Ramos (cell line): Measurements from ENCODE around the gene POU2AF2.
"Not testable (repeated sequence)": the region's sequence is repeated elsewhere in the genome, so short reads cannot be mapped to it uniquely, and the experiment has no call there.

Experiments used
- in situ Hi-C: fragments of 300-500 bp; cut with MboI; formaldehyde crosslinking; loops from one replicate; pipeline ENCODE4 v1.14.3; 2022; ENCODE audit warnings: low sequenced_read_pairs; ENCODE audit not compliant: unreplicated experiment

The POU2AF2 gene

DNA sequence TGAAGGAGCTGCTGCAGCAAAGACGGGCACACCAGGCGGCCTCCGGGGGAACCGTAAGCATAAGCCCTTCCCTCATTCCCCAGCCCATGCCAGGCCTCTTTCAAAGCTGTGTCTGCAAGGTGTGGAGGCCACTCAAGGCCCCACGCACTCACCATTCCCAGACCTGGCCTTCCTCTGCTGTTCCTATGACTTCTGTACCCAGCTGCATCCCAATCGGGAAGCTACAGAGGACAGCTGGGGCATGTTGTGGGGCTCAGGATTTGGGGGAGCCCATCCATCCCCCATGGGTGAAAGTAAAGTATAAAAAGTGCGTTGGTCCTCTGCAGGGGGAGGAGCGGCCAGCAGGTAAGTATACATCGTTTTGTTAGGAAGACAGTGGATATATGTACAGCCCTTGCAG lies 55.0 kb downstream of the POU2AF2 start:
- in situ Hi-C loops = no loop called here

DNA sequence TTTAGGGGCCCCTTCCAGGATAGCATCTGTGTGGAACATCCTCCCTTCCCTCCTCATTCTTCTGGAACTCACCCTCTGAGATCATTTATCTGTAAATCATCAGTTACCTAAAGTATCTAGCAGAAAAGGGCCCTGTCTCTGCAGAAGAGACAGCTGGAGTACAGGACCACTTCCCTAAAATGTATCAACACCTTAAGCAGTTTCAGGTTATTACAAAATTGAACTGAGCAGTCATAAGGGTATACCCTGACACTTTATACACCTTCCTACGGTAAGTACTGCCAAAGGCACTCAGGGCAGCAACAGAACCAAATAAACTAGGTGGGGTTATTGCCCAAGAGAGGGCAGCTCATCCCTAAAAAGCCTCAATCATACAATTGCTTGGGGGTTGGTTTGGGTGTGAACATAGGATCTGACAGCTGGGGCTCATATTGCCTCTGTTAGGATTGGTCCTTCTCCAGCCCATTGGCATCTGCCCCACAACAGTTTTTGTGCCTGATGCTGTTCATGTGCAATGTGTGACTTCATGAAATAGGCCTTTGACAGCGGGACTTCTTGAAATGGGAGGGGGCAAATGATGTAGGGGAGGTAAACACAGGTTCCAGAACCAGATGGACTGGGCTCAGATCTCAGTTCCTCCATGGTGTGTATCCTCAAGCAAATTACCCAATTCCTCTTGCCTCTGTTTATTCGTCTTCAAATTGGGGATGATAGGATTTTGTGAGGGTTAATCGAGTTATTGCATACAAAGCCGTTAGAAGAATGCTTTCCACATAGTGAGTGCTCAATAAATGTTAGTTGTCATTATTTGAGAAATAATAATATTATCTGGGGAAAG lies 55.7 kb downstream of the POU2AF2 start:
- in situ Hi-C loops = no loop called here

DNA sequence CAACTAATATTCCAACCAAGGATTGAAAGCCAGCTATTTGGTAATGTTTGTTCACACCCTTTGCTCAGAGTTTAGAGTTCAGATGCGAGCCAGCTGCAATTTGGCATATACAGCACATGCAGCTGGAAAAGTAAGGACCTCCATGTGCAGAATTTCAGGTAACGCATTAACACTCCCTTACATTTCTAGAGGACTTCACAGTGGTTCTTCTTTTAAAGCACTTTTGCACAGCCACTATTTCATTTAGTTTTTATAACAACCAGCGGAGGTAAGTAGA lies 56.3 kb downstream of the POU2AF2 start:
- in situ Hi-C loops = no loop called here

DNA sequence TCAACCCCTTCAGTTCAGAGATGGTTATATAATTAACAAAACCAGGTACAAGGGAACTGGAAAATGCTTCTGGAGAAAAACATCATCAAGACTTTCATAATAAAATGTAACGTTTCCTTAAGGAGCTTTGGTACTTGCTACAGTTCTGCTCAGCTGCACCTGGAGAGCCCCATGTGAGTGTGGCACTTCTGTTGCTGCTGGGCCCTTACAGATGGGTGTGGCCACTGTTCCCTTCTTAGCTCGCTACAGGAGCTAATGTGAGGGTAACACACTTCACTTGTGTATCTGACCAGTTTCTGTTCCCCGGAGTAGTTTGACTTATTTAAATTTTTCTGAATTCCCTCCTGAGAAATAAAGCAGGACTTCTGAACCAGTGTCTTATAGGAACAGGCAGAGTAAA lies 56.8 kb downstream of the POU2AF2 start:
- in situ Hi-C loops = no loop called here

DNA sequence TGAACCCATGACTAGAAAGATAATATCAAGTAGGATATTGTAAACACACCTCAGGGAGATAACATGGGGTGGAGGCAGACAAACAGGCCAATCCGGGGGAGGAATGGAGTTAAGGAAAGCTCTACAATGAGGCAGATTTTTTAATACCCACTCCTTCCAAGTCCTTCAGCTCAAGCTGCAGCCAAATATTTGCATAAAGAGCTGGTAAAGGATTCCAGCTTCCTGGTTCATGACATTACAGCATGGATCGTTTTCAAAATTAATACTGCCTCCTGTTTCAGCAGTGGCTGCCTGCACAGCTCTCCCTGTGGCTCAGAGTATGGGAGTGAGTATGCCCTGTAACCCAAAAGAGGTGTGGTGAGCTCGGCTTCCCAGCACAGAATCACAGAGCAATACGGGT lies 57.9 kb downstream of the POU2AF2 start:
- in situ Hi-C loops = no loop called here

DNA sequence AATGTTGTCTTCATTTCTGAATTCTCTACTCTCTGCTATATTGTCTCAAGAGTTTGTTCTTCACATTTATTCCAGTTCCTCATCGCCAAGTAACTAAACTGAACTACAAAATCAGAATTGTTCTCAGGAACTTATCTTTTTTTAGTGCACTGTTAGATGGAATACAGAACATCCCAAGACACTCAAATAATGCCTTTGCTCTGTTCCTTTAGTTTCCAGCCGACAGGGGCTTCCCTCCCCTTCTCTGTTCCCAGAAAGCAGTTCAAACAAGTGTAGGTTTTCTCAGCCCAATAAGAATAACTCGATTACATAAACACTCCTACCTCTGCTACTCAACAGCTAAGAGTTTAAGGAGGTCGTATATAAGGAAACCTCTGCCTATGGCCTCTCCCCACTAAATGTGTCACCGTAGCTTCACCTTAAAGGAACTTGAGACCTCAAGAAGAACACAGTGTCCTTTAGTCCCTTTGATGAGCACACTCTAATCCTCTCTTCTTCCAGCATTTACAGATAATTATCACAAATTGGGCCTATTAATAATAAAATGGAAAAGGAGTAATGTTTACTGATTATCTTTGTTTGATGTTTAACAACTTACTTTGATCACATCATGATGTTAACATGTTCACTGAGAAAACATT lies 59.8 kb downstream of the POU2AF2 start:
- in situ Hi-C loops = no loop called here

DNA sequence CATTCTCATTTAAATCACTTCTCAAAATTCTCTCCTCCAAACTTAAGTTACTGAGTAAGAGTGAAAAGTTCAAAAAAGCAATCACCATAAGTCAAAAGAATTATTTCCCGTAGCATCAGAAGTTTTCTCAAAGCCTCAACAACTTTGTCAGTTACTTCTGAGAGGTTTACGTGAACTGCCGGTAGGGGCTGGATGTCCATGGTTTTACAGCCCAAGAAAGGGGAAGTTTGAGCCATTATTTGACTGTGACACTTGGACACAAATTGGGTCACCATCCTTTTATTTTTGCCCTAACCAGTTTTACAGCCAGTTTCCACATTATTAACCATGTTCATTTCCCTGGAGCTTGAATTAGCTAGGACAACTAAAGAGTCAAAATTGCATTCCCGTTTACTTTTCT lies 60.4 kb downstream of the POU2AF2 start:
- in situ Hi-C loops = no loop called here

DNA sequence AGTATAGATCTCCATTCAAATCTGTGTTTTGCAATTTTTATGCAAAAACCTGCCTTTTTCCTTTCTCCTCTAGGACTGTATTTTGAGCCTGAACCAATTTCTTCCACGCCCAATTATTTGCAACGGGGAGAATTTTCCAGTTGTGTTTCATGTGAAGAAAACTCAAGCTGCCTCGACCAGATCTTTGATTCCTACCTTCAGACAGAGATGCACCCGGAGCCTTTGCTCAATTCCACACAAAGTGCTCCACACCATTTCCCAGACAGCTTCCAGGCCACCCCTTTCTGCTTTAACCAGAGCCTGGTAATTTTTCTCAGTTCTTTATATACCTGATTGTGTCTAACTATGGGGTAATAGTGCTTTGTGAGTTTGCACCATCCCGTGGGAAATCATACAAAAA lies 60.8 kb downstream of the POU2AF2 start:
- in situ Hi-C loops = no loop called here

DNA sequence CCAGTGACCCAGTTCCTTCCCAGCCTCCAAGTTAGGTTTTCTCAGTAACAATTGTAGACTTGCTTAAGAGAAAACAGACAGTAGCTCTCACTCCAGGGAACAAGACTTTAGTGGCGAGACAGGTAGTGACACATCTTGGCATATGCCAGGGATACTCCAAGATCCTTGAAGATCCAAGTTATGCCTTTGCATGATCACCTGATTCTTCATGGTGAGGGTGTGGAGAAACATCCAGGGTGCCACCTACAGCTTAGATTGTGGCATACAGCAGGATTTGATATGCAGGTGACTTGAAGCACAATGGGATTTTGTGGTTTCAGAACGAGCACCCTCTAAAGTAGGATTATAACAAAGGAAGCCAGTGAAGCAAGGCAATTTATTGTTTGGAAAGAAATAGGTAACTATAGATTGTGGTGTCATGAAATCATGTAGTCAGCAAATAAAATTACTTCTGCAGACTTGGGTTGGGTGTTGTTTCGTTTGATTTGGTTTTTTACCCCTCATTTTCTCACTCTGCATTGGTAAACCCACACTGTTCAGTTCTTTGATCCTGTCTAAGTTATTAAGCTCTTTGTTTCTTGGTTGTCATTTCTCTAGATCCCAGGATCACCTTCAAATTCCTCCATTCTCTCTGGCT lies 62.1 kb downstream of the POU2AF2 start:
- in situ Hi-C loops = no loop called here

DNA sequence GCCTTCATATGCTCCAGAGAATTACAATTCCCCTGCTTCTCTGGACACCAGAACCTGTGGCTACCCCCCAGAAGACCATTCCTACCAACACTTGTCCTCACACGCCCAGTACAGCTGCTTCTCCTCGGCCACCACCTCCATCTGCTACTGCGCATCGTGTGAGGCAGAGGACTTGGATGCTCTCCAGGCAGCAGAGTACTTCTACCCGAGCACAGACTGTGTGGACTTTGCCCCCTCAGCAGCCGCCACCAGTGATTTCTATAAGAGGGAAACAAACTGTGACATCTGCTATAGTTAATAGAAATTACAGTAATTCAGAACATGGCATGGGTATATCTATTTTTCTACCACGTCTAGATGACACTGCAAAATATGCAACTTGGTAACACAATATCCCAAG lies 62.6 kb downstream of the POU2AF2 start:
- in situ Hi-C loops = no loop called here

DNA sequence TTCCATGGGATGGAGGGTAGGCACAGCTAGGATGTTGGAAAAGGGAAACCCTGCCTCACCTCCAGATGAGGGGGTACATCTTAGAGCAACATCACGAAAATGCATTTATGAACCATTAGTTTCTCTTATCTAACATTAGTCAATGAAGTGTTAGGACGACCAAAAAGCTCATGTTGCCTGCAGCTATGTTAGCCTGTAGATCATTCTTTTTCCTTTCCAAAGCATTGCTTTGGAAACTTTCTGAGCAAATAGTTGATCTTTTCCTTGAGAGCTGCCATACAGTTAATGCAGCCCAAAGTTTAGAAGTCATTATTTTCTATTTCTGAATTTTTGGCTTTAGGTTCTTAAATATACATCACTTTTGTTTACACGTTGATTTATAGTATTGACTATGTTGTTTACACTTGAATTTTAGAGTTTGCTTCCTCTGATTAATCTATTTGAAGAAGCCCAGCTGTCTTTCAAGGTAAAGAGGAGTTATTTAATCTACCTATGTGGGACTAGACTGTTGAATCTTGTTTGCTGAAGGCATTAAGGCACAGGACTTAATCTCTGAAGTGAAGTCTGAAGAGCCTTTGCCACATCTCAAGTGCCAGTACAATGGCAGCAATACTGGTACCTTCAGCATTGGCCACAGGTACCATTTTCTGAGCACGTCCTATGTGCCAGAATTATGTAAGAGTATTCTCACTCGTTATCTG lies 63.8 kb downstream of the POU2AF2 start:
- in situ Hi-C loops = no loop called here

DNA sequence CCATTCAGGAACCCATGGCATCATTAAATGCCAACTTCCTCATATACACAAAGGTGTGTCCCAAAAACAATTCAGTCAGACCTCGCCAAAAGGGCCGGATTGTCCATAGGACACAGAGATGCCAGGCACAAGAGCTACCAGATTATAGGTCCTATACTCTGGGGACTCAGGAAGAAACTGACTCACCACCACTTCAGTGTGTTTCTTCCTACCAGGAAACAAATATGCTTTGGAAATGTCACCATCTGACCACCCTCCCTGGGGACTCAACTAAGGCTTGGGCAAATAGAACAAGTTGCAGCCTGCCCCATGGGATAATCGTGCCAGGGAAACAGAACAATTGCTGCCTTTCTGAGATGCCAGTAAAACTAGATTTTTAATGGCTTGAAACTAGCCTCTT lies 64.6 kb downstream of the POU2AF2 start:
- in situ Hi-C loops = no loop called here

DNA sequence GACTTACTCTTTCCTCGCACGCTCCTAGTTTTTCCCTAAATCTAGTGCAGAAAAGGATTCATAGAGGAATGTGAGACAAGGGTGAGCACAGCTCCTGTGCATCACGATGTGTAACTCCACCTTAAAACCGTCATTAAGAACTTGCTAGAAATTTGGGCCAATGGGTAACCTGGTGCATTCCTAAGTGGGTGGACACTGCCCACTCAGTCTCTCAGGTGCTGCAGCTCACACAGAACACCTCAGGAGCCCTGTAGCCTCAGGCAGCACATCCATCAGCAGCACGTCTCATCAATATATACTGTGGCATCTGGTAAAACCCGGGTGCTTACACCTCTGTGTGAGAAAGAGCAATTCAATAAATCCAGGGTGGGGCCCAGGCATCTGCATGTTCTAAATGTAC lies 65.2 kb downstream of the POU2AF2 start:
- in situ Hi-C loops = no loop called here

DNA sequence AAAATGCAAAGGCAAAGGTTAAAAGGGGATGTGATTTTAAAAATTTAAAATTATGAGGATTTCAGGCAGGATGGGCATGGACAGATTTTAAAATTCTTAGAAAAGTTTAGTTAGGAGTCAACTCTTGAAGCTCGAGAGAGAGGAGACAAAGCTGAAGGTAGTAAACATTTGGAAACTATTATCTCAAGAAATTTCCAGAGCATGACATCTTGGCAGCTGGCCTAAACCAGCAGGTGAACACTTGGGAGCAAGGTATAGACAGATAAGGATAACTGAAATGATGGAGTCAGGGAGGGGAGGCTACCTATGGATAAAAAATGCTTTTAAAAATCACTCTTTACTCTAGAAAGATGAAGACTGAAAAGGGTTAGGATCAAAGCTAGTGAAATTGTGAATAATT lies 66.6 kb downstream of the POU2AF2 start:
- in situ Hi-C loops = no loop called here

DNA sequence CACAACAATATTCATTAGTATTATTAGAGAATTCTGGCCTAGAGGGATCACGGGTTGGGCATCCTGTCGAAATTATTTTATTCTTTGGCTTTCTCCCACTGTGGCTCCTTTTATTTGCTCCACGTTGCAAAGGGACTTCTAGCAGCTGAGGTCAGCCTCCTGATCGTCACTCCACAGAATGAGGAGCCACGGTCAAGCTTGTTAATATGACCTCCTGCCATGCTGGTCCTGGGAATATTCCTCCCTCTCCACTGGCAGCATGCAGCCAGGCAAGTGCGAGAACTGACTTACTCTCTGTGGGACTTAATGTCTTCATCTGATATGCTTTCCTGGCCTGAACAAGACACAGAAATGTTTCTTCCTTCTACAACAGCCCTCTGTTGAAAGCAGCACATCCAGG lies 73.8 kb downstream of the POU2AF2 start:
- in situ Hi-C loops = no loop called here

DNA sequence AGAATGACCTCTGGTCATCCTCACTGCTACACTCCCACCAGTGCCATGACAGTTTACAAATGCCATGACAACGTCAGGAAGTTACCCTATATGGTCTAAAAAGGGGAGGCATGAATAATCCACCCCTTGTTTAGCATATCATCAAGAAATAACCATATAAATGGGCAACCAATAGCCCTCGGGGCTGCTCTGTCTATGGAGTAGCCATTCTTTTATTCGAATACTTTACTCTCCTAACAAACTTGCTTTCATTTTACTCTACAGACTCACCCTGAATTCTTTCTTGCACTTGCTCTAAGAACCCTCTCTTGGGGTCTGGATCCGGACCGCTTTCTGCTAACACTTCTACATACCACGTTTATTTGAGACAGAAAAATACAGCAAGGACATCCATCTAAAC lies 74.7 kb downstream of the POU2AF2 start:
- in situ Hi-C loops = not testable (repeated sequence)

DNA sequence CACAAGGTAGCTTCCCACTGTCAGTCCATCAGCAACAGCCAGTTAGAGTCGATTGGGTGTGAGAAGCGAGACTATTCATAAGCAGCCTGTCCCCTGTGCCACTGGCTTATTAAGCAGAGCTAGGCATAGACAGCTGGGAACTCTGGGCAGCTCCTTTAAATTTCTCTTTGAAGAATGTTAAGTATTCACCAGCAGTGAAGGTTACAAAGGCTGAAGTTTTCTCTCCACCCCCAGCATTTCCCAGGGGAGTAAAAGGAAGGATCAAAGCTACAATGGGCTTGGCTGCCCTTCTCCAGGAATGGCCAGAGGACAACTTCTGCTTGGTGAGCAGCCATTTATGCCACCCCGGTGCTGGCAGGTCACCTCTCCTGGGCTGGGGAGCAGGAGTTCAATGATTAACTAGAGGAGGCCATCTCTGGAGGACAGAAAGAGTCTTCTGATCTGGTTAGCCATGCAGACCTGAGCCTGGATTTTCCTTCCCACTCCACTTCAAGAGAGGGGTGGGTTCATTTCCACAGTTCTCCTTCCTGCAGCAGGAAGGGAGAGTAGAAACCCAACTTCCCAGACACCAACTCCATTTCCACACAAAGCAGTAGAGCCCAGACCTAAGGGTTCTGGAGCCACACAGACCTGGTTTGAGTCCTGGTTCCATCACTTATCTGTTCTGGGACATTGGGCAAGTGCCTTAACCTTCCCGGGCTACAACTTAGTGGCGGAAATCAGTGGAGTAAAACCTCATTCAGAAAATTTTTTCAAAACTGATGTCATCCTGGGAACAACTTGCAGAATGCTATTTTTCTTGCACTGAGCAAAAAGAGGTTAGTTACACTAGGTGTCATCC lies 75.4 kb downstream of the POU2AF2 start:
- in situ Hi-C loops = no loop called here

DNA sequence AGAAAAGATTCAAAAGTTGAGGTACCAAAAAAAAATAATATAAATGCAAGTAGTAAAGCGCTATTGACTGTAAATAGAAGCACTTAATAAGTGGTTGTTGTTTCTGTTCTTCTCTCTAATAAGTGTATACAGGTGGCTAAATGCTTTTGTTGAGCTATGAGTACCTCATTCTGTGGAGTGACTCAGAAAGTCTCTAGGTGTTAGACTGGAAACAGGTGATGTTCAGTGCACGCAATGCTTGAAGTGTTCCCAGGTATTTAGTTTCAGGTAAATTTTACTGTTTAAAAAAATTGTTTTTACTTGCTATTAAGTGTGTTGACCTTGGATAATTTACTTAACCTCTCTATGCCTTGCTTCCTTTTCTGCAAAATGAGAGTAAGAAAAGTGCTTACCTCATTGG lies 77.0 kb downstream of the POU2AF2 start:
- in situ Hi-C loops = no loop called here

DNA sequence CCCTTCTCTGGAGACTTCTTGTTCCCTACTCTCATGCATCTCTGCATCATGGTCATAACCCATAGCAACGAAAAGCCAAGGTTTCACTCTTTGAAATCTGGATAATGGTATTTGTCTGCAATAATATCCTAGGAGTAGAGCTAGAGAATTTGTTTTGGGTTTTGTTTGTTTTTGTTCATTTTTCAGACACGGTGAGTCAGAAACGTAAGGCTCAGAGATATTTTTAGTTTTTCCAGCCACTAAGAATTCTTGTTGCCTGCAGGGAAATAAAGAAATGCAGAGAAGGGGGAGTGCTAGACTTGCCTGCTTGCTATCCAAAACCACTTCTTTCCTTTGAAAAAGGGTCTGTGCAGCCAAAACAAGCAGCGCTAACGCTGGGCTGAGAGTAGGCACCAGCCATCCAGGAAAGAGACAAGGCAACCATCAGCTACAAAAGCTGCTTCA lies 78.8 kb downstream of the POU2AF2 start:
- in situ Hi-C loops = no loop called here

DNA sequence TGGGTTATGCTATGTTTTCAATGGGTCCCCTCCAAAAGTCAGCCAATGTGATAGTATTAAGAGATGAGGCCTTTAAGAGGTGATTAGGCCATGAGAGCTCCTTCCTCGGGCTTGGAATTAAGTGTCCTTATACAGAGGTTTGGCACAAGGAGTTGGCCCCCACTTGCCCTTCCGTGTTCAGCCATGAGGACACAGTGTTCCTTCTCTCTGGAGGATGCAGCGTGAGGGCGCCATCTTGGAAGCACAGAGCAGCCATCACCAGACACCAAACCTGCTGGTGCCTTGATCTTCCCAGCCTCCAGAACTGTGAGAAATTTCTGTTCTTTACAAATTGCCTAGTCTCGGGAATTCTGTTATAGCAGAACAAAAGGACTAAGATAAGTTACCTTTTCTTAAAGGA lies 79.7 kb downstream of the POU2AF2 start:
- in situ Hi-C loops = no loop called here
